PC-3 (cell line): ENCODE measurements around the gene DAAM2. TPM values are rescaled to one million over a fixed set of nuclear protein-coding genes. Genes with fewer than 3 reads are reported as not detected.

Experiments used
- ATAC-seq: fragments of 200-7000 bp; cut with Tn5 transposase; 2 replicates; pipeline ENCODE4 v1.9.1; 2020; ENCODE audit warnings: mild to moderate bottlenecking, moderate library complexity
- Bru-seq: library from RNA; stranded (reverse); fragments of 400-500 nt; gene quantifications from one replicate; lab custom pipeline; 2021; lab: Mats Ljungman, UMichigan
- BruChase-seq, 2 experiments: library from RNA; stranded (reverse); fragments of 400-500 nt; gene quantifications; one replicate each; lab custom pipeline; 2021; lab: Mats Ljungman, UMichigan
- BruUV-seq: library from RNA; stranded (reverse); fragments of 400-500 nt; replicated peaks from 2 replicates; lab custom pipeline; 2021; lab: Mats Ljungman, UMichigan
- CTCF ChIA-PET: fragments of 300-600 bp; sonication (Branson Sonifier 250); formaldehyde crosslinking; loops from one replicate; lab custom pipeline; 2022; ENCODE audit warnings: antibody characterized with exemption; lab: Charles Lee
- POLR2A ChIA-PET: fragments of 300-600 bp; sonication (Branson Sonifier 250); formaldehyde crosslinking; loops from one replicate; lab custom pipeline; 2022; ENCODE audit warnings: antibody characterized with exemption; ENCODE audit not compliant: unreplicated experiment; lab: Charles Lee
- DNase-seq: peaks from one replicate; pipeline ENCODE4 v3.0.0-alpha.2; 2015
- H2AFZ ChIP-seq: fragments of 300-600 bp; sonication (generic); 2 replicates; pipeline ENCODE4 v1.6.0; 2016; ENCODE audit warnings: antibody characterized with exemption, low read length
- H3F3A ChIP-seq: fragments of 300-600 bp; sonication (generic); one replicate; pipeline ENCODE4 v1.6.0; 2017; ENCODE audit warnings: antibody characterized with exemption, low read length, control low read depth, mild to moderate bottlenecking; ENCODE audit not compliant: unreplicated experiment
- H3K27ac ChIP-seq: fragments of 300-600 bp; sonication (generic); 2 replicates; pipeline ENCODE4 v1.5.1; 2016; ENCODE audit warnings: mild to moderate bottlenecking, low read length
- H3K27me3 ChIP-seq: fragments of 300-600 bp; sonication (generic); 2 replicates; pipeline ENCODE4 v1.6.1; 2016; ENCODE audit warnings: low read length, mixed read lengths
- H3K36me3 ChIP-seq: fragments of 300-600 bp; sonication (generic); 2 replicates; pipeline ENCODE4 v1.6.1; 2016; ENCODE audit warnings: low read depth, mixed run types, low read length, mixed read lengths
- H3K4me1 ChIP-seq: fragments of 300-600 bp; sonication (generic); 2 replicates; pipeline ENCODE4 v1.5.1; 2016; ENCODE audit warnings: low read length; ENCODE audit not compliant: insufficient read depth
- H3K4me2 ChIP-seq: fragments of 300-600 bp; sonication (generic); 2 replicates; pipeline ENCODE4 v1.6.0; 2016; ENCODE audit warnings: low read length
- H3K4me3 ChIP-seq: fragments of 300-600 bp; sonication (generic); 2 replicates; pipeline ENCODE4 v1.5.1; 2016; ENCODE audit warnings: mild to moderate bottlenecking, low read length, mixed read lengths
- H3K79me2 ChIP-seq: fragments of 300-600 bp; sonication (generic); 2 replicates; pipeline ENCODE4 v1.6.1; 2017; ENCODE audit warnings: low read length, mixed read lengths
- H3K9ac ChIP-seq: fragments of 300-600 bp; sonication (generic); 2 replicates; pipeline ENCODE4 v1.6.0; 2016; ENCODE audit warnings: mild to moderate bottlenecking, low read length
- H3K9me2 ChIP-seq: fragments of 300-600 bp; sonication (generic); replicated peaks from 2 replicates; pipeline ENCODE4 v1.6.1; 2016; ENCODE audit warnings: mixed run types, low read length, mixed read lengths
- H3K9me3 ChIP-seq: fragments of 300-600 bp; sonication (generic); 2 replicates; pipeline ENCODE4 v1.6.1; 2016; ENCODE audit warnings: low read length, mixed read lengths
- H4K20me1 ChIP-seq: fragments of 300-600 bp; sonication (generic); 2 replicates; pipeline ENCODE4 v1.6.1; 2016; ENCODE audit warnings: low read length, mixed read lengths
- CTCF ChIP-seq: fragments of 300-600 bp; sonication (generic); conservative IDR thresholded peaks from 2 replicates; pipeline ENCODE4 v1.5.1; 2017; ENCODE audit warnings: antibody characterized with exemption, low read depth, mild to moderate bottlenecking, low read length
- EZH2 ChIP-seq: fragments of 300-600 bp; sonication (generic); IDR thresholded peaks from one replicate; pipeline ENCODE4 v1.6.1; 2017; ENCODE audit warnings: antibody characterized with exemption, mild to moderate bottlenecking, low read length; ENCODE audit not compliant: unreplicated experiment
- EZH2phosphoT487 ChIP-seq: fragments of 300-600 bp; sonication (generic); IDR thresholded peaks from 2 replicates; pipeline ENCODE4 v1.6.1; 2018; ENCODE audit warnings: mild to moderate bottlenecking, antibody characterized with exemption, low read length, borderline replicate concordance
- intact Hi-C: fragments of 100-400 bp; cut with micrococcal nuclease; formaldehyde crosslinking; loops from 2 replicates; pipeline ENCODE4 v1.9.0; 2023
- long read RNA-seq: library from polyadenylated mRNA; unstranded; transcript quantifications from one replicate; pipeline ENCODE4 v2.0.0, GENCODE V29; 2021; ENCODE audit not compliant: unreplicated experiment
- total RNA-seq: library from RNA; depleted of rRNA; stranded (reverse); fragments of >200 nt; gene quantifications from 2 replicates; pipeline ENCODE4 v1.2.3, GENCODE V29; 2014; rRNA removed

Gene DAAM2
- total RNA-seq = not detected in 2 replicates
- not detected for Bru-seq, nascent RNA
- not detected for BruChase-seq, experiment 1, labeled RNA remaining after a 6-hour chase
- percentile 2 among the genes with signal in this experiment for BruChase-seq, experiment 2, labeled RNA remaining after a 2-hour chase
- long read RNA-seq = 0 reads

- POLR2A ChIA-PET = no interaction called here
- CTCF ChIA-PET = no interaction called here
- H3K4me2 ChIP-seq = peak within 1 kb of the TSS; percentile 37; the same call in 1 of the 2 replicates
- H3K4me1 ChIP-seq = no peaks in the 10 kb centered on the region
- H2AFZ ChIP-seq = no peak within 1 kb of the TSS
- H3K4me3 ChIP-seq = no peak within 1 kb of the TSS; the same call in 1 of the 2 replicates
- no peaks in the 10 kb centered on the region for H3K36me3 ChIP-seq
- no peak for TF ChIP-seq CTCF
- TF ChIP-seq EZH2 = no peak
- no peak for TF ChIP-seq EZH2phosphoT487
- no peak within 1 kb of the TSS for H3K9ac ChIP-seq
- no peak for ATAC-seq
- H3F3A ChIP-seq = no peaks in the 10 kb centered on the region
- peaks cover 46% of the 10 kb centered on the region for H3K27me3 ChIP-seq
- intact Hi-C loops = no loop called here
- no peaks in the 10 kb centered on the region for H4K20me1 ChIP-seq
- no peaks in the 10 kb centered on the region for H3K79me2 ChIP-seq
- H3K9me3 ChIP-seq = no peaks in the 10 kb centered on the region
- no TSS peak for BruUV-seq
- no peak for DNase-seq
- no peaks in the 10 kb centered on the region for H3K9me2 ChIP-seq
- H3K27ac ChIP-seq = no peak within 1 kb of the TSS
These were observed at the start of gene DAAM2 for GRCh38 chr6:39791850-39792539. Gene DAAM2, plus strand, starts transcription at chr6:39792376. Its CDS starts 63,927 bp downstream, at chr6:39856303.

GRCh38 chr6:39746795-39747194 is 45.4 kb upstream of the DAAM2 start:
- peaks cover 6% of the 10 kb centered on the region; the same call in 1 of the 2 replicates for H3K27me3 ChIP-seq
- ATAC-seq = no peak
- H3F3A ChIP-seq = no peaks in the 10 kb centered on the region
- no peaks in the 10 kb centered on the region for H3K9me2 ChIP-seq
- no peaks in the 10 kb centered on the region for H3K4me1 ChIP-seq
- no peak for DNase-seq
- no peak overlapping the region for H3K4me3 ChIP-seq
- no peak overlapping the region for H3K9ac ChIP-seq
- H3K27ac ChIP-seq = no peak overlapping the region
- intact Hi-C loops = no loop called here
- no peaks in the 10 kb centered on the region for H4K20me1 ChIP-seq
- POLR2A ChIA-PET = no interaction called here
- no peak overlapping the region for H3K4me2 ChIP-seq
- H3K36me3 ChIP-seq = no peaks in the 10 kb centered on the region
- H3K9me3 ChIP-seq = no peaks in the 10 kb centered on the region
- H3K79me2 ChIP-seq = no peaks in the 10 kb centered on the region
- CTCF ChIA-PET = no interaction called here
- no peak for TF ChIP-seq EZH2
- TF ChIP-seq CTCF = no peak
- no peak for TF ChIP-seq EZH2phosphoT487
- no peak overlapping the region for H2AFZ ChIP-seq
- no TSS peak for BruUV-seq
